HPDE6-E6E7 (cell line): Measurements from ENCODE around the gene USP5.
"Not testable (repeated sequence)": the region's sequence is repeated elsewhere in the genome, so short reads cannot be mapped to it uniquely, and the experiment has no call there.

ENCODE experiments used
- DNase-seq: peaks from one replicate; pipeline ENCODE4 v3.0.0; 2011; ENCODE audit warnings: missing footprints; ENCODE audit errors: extremely low spot score

Gene USP5

DNA sequence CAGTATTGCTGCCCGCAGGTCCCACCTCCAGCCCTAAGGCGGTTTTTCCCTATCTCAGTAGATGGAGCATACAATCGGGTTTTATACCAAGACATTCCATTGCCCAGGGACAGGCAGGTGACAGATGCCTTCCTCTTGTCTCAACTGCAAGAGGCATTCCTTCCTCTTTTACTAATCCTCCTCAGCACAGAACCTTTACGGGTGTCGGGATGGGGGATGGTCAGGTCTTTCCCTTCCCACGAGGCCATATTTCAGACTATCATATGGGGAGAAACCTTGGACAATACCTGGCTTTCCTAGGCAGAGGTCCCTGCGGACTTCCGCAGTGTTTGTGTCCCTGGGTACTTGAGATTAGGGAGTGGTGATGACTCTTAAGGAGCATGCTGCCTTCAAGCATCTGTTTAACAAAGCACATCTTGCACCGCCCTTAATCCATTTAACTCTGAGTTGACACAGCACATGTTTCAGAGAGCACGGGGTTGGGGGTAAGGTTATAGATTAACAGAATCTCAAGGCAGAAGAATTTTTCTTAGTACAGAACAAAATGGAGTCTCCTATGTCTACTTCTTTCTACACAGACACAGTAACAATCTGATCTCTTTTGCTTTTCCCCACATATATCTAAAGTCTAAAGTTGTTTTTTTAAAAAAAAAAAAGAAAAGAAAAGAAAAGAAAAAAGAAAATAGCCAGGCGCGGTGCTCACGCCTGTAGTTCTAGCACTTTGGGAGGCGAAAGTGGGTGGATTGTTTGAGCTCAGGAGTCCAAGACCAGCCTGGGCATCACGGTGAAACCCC lies 34.5 kb downstream of the USP5 start:
- DNase-seq, result not testable (repeated sequence)

DNA sequence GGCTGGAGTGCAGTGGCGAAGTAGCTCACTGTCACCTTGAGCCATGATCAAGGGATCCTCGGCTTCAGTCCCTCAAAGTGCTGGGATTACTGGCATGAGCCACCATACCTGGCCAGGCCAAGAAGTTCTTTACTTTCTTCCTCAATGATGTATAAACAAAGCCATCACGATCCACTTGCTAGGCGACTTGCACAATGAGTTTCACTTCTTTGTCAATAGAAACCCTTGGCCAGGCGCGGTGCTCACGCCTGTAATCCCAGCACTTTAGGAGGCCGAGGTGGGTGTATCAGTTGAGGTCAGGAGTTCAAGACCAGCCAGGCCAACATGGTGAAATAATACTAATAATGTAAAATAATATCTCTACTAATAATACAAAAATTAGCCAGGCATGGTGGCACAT lies 35.5 kb downstream of the USP5 start:
- no peak for DNase-seq

DNA sequence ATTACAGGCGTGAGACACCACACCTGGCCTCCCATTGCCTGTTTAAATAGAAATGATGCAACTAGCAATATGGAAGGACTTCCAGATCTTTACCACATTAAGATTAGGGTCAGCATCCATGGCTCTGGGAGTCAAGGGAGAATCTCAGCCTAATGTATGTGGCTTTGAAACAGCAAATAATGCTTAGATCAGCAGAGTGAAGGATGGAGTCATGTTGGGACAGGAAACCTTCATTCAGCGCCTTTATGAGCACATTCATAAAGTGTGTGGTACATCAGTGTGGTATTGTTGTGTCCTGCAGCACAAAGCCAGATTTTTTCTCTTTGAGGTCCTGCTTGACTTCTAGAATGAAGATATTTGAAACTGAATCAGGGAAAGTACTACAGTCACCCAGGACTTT lies 36.4 kb downstream of the USP5 start:
- DNase-seq, result no peak

DNA sequence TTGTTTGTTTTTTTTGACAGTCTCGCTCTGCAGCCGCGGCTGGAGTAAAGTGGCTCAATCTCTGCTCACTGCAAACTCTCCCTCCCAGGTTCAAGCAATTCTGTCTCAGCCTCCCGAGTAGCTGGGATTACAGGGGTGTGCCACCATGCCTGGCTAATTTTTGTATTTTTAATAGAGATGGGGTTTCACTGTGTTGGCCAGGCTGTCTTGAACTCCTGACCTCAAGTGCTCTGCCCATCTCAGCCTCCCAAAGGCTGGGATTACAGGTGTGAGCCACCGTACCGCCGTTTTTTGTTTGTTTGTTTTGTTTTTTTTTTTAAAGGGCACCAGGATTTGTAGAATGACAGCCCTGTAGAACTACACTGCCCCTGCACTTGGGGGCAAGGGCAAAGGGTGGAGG lies 36.8 kb downstream of the USP5 start:
- not testable (repeated sequence) for DNase-seq

- not testable (repeated sequence) for DNase-seq
Measured at GRCh38 chr12:6889775-6890573, 38.0 kb downstream of the USP5 start.

DNA sequence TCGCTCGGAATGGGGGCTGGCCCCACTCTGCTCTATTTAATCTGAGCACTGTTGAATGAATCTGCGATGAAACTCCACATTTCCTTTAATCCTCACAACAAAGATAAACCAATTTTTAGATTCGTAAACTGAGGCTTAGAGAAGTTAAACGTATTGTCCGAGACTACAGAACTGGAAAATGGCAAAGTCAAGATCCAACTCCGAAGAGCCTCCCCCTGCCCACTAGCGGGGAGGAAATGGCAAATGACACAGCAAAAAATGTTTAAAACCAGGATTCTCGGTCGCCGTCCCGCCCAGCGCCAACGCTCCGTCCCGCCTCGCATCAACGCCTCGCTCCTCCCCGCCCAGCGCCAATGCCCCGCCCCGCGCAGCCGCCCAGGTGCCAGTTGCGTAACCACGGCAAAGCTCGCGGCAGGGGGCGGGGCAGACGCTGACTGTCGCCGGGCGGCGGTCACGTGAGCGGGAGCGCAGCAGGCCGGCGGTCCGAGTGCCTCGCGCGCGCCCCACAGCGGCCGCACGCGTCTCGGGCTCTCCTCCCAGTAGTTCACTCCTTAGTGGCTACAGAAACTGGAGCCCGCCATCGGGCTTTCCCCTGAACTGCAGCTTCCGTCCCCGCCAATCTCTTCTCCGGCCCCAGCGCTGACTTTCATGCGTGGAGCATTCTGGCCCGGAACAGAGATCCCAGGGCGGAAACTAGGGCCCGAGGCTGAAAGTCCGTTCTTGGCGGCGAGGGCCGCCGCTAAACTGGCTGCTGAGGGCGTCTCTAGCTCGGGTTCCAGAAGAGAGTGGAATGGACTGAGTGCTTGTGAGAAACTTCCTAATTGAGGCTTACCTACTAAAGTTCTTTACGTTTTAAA lies 39.1 kb downstream of the USP5 start:
- peak; percentile 95 for DNase-seq

DNA sequence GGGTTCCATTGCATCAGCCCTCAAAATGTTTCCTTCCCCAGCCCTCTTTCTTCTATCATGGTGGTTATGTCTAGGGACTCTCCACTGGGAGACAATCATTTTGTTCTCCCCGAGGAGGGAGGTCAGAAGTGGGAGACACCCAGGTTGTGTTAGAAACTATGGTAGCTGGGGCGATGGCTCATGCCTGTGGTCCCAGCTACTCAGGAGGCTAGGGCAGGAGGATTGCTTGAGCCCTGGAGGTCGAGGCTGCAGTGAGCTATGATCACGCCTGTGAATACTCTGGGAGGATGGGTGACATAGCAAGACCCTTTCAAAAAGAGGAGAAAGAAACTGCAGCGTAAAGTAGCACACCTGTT lies 39.7 kb downstream of the USP5 start:
- no peak for DNase-seq

- DNase-seq, result not testable (repeated sequence)
Measured at GRCh38 chr12:6892683-6893082, 40.7 kb downstream of the USP5 start.

- DNase-seq, result no peak
Measured at GRCh38 chr12:6894321-6894720, 42.4 kb downstream of the USP5 start.

DNA sequence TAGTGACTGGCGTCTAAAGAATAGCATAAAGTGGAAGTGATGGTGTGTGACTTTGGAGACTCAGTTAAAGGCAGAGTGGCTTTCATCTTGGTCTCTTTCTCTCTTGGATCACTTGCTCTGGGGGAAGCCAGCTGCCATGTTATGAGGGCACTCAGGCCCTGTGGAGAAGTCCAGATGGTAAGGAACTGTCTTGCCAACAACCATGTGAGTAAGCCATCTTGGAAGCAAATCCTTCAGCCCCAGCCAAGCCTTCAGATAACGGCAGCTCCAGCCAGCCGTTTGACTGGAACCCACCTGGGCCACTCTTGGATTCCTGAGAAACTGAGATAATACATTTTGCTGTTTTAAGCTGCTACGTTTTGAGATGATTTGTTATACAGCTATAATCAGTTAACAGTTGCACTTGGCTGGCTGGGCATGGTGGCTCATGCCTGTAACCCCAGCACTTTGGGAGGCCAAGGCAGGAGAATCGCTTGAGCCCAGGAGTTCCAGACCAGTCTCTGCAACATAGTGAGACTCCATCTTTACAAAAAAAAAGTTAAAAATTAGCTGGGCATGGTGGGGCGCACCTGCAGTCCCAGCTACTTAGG lies 45.0 kb downstream of the USP5 start:
- no peak for DNase-seq

DNA sequence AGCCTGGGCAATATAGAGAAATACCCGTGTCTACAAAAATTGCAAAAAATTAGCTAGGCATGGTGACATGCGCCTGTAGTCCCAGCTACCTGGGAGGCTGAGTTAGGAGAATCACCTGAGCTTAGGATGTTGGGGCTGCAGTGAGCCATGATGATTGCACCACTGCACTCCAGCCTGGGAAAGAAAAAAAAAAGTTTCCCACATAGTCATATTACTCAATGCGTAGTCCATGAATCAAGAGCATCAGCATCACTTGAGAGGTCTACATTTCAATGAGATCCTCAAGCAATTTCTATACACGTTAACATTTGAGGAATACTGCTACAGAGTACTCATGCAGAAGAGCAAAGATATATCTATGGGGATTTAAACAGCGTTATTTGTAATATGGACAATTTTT lies 47.5 kb downstream of the USP5 start:
- no peak for DNase-seq

DNA sequence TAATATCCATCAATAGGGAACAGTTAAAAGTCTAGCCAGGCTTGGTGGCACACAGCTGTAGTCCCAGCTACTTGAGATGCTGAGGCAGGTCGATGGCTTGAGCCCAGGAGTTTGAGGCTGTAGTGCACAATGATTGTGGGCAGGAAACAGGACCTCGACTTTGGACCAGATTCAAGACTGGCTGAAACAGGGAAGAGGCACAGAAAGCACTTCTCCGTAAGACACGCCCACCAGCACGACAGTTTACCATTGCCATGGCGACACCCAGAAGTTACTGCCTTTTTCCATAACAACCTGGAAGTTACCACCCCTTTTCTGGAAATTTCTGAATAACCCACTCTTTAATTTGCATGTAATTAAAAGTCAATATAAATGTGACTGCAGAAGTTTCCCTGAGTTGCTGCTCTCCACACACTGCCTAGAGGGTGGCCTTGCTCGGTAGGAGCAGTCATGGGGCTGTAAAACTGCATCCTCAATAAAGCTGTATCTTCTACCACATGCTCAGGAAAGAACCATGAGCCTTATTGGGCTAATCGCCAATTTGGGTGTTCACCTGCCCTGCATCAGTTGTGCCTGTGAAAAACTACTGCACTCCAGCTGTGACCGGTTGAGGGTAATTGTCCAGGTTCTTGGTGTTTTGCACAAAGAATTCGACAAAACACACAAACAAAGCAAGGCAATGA lies 48.0 kb downstream of the USP5 start:
- no peak for DNase-seq

GRCh38 chr12:6902448-6902847 lies 50.5 kb downstream of the USP5 start:
- DNase-seq, result no peak

DNA sequence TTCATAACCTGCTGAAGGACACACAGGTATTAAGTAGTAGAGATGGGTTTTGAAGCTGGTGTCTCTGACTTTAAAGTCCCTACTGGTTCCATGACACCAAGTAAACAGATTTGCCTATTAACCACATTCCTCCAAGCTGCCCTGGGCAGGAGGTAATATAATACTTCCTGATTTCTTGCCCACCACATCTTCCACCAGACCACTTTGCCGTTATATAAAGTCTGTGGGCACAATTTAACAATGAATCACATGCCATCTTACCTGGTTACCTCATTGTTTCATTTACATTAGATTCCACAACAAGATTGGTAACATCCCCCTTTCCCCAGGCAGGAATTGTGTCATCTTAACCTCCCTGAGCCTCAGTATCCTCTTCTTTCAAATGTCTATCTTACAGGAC lies 51.8 kb downstream of the USP5 start:
- no peak for DNase-seq

GRCh38 chr12:6904280-6905276 lies 52.6 kb downstream of the USP5 start, which contains the start of gene LRRC23:
Gene LRRC23, plus strand, starts transcription at chr12:6904822. Its CDS starts 812 bp downstream, at chr12:6905634.
- DNase-seq, result peak; percentile 97

DNA sequence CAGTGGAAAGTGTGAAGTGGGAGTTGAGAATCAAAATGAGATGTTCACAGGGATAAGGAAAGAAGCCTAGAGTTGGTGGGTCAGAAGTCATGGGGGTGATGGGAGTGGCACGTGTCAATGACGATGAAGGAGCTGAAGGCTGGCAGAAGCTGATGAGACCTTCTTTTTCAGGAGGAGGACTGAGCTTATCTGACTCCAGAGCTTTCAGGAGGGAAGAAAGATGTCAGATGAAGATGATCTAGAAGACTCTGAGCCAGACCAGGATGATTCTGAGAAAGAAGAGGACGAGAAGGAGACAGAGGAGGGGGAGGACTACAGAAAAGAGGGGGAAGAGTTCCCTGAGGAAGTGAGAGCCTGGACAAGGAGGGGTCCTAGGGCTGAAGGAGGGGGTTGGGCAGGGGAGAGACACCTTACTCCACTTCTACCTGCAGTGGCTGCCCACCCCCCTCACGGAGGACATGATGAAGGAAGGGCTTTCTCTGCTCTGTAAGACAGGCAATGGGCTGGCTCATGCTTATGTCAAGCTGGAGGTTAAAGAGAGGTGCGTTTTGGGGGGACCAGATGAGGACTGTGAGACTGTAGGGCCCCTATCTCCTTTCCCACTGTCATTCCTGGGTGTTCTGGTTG lies 53.6 kb downstream of the USP5 start:
- DNase-seq, result no peak

- not testable (repeated sequence) for DNase-seq
Measured at GRCh38 chr12:6908141-6908540, 56.2 kb downstream of the USP5 start.

DNA sequence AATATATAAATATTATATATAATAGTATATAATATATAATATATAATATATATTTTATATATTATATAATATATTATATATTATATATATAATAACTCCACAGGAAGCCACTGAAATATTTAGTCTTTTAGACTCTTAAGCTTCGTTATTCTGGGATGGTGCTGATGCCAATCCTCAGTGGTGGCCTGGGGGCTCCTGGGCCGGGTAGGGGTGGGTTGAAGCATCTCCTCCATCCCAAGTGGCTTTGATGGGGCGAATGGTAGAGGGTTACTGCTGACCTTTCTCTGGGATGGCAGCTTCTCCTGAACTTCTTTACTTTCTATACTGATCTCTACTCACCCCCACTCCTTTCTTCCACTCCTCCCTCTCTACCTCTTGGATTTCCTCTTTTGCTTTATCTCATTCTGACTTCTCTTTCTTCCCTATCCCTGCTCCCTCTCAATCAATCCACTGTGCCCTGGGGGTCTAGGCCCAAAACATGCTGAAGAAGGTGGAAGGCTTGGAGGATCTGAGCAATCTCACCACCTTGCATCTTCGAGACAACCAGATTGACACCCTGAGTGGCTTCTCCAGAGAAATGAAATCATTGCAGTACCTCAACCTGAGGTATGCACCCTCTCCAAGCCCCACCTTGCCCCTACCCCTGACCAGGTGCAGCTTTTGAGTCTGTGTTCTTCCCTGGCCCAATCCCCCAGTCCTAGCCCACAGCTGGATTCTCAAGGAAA lies 57.6 kb downstream of the USP5 start:
- no peak for DNase-seq
